Measurements from ENCODE around the gene CDH23. TPM values are rescaled to one million over a fixed set of nuclear protein-coding genes. Genes with fewer than 3 reads are reported as not detected.

CDH23 gene
- polyA plus RNA-seq, 2 donors, result 1.6 to 3.2 TPM

- H3K4me3 ChIP-seq (ENCODE audit: low read depth in 1 of 2, low read length in 2 of 2), result no peak overlapping the region
Measured at GRCh38 chr10:71641449-71641848, 244.7 kb downstream of the CDH23 start.

GRCh38 chr10:71641986-71642385 is 245.3 kb downstream of the CDH23 start:
- Histone ChIP-seq H3K36me3 (ENCODE audit: control insufficient read depth in 2 of 2, insufficient read depth in 2 of 2, low read length in 1 of 2) (no peaks in the 10 kb centered on the region), H3K27ac (ENCODE audit: low read depth in 2 of 2, low read length in 1 of 2) (no peak overlapping the region), H3K9me3 (ENCODE audit: control insufficient read depth in 2 of 2, insufficient read depth in 1 of 2, low read depth in 1 of 2, low read length in 1 of 2) (no peaks in the 10 kb centered on the region), H3K27me3 (ENCODE audit: control insufficient read depth in 1 of 2, insufficient read depth in 2 of 2, low read length in 2 of 2) (no peaks in the 10 kb centered on the region), H3K4me3 (ENCODE audit: low read depth in 1 of 2, low read length in 2 of 2) (no peak overlapping the region), H3K4me1 (ENCODE audit: control insufficient read depth in 2 of 2, insufficient read depth in 2 of 2, low read length in 1 of 2) (peaks cover 2 to 12% of the 10 kb centered on the region in 2 donors)
- WGBS, 2 donors, result 75 to 87% methylated on average over 5 of the region's 5 CpGs

More at GRCh38 chr10:71641449-71641848, 244.7 kb downstream of the CDH23 start:
- Histone ChIP-seq H3K4me1 (ENCODE audit: control insufficient read depth in 2 of 2, insufficient read depth in 2 of 2, low read length in 1 of 2) (peaks cover 2 to 12% of the 10 kb centered on the region in 2 donors), H3K36me3 (ENCODE audit: control insufficient read depth in 2 of 2, insufficient read depth in 2 of 2, low read length in 1 of 2) (no peaks in the 10 kb centered on the region), H3K27me3 (ENCODE audit: control insufficient read depth in 1 of 2, insufficient read depth in 2 of 2, low read length in 2 of 2) (no peaks in the 10 kb centered on the region), H3K27ac (ENCODE audit: low read depth in 2 of 2, low read length in 1 of 2) (no peak overlapping the region), H3K9me3 (ENCODE audit: control insufficient read depth in 2 of 2, insufficient read depth in 1 of 2, low read depth in 1 of 2, low read length in 1 of 2) (no peaks in the 10 kb centered on the region)
- 91 to 93% methylated on average over 7 of the region's 7 CpGs for WGBS, 2 donors

- Histone ChIP-seq H3K9me3 (ENCODE audit: control insufficient read depth in 2 of 2, insufficient read depth in 1 of 2, low read depth in 1 of 2, low read length in 1 of 2) (no peaks in the 10 kb centered on the region), H3K4me3 (ENCODE audit: low read depth in 1 of 2, low read length in 2 of 2) (no peak overlapping the region), H3K4me1 (ENCODE audit: control insufficient read depth in 2 of 2, insufficient read depth in 2 of 2, low read length in 1 of 2) (peaks cover 2 to 4% of the 10 kb centered on the region in 2 donors), H3K36me3 (ENCODE audit: control insufficient read depth in 2 of 2, insufficient read depth in 2 of 2, low read length in 1 of 2) (no peaks in the 10 kb centered on the region), H3K27me3 (ENCODE audit: control insufficient read depth in 1 of 2, insufficient read depth in 2 of 2, low read length in 2 of 2) (no peaks in the 10 kb centered on the region), H3K27ac (ENCODE audit: low read depth in 2 of 2, low read length in 1 of 2) (no peak overlapping the region)
- WGBS, 2 donors, result 88 to 90% methylated on average over 6 of the region's 6 CpGs
Measured at GRCh38 chr10:71643904-71644303, 247.2 kb downstream of the CDH23 start.

DNA sequence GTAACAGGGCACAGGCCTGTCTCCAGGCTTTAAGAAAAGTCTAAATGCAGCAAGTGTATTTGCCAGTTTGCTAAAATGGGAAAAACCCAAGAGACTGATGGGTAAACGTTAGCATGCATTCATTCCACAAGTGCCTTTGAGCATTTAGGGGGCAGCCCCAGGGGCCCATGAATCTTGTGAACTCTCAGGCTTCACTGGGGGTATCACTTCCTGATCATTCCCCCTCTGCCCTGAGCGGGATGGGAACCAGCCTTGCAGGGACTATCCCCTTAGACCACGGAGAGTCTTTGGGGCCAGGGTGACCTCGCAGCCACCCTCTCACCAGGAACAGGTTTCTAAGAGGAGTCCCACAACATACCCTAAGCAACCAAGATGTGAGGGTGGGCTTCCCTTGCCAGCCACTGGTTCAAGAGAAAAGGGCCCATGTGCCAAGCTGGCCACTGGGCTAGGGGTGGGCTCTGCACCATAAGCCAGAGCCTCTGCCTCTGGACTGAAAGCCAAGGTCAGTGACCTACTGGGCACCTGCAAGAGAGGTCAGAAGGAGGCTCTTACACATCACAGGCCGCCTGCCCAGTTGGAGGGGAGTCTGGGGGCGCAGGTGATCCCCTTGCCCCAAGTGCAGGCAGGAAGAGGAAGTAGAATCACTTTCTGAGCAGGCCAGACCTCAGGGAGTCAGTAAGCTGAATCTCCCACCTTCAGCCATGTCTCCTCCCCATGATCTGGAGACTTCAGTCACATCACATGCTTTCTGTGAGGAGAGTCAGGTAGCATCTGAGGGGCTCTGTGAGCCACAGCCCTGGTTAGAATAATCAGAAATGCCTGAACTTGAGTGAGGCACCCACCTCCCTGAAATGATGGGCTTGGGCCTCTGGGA is 247.8 kb downstream of the CDH23 start:
- 74 to 84% methylated on average over 6 of the region's 6 CpGs for WGBS, 2 donors
- H3K4me1 ChIP-seq (ENCODE audit: control insufficient read depth in 2 of 2, insufficient read depth in 2 of 2, low read length in 1 of 2), result peaks cover 0 to 5% of the 10 kb centered on the region in 2 donors

GRCh38 chr10:71645185-71645584 is 248.5 kb downstream of the CDH23 start:
- Histone ChIP-seq H3K9me3 (ENCODE audit: control insufficient read depth in 2 of 2, insufficient read depth in 1 of 2, low read depth in 1 of 2, low read length in 1 of 2) (no peaks in the 10 kb centered on the region), H3K36me3 (ENCODE audit: control insufficient read depth in 2 of 2, insufficient read depth in 2 of 2, low read length in 1 of 2) (no peaks in the 10 kb centered on the region), H3K27ac (ENCODE audit: low read depth in 2 of 2, low read length in 1 of 2) (no peak overlapping the region), H3K4me1 (ENCODE audit: control insufficient read depth in 2 of 2, insufficient read depth in 2 of 2, low read length in 1 of 2) (peaks cover 0 to 5% of the 10 kb centered on the region in 2 donors), H3K4me3 (ENCODE audit: low read depth in 1 of 2, low read length in 2 of 2) (no peak overlapping the region), H3K27me3 (ENCODE audit: control insufficient read depth in 1 of 2, insufficient read depth in 2 of 2, low read length in 2 of 2) (no peaks in the 10 kb centered on the region)
- WGBS, 2 donors, result 76 to 83% methylated on average over 6 of the region's 6 CpGs

More for the DNA sequence above, 247.8 kb downstream of the CDH23 start:
- H3K4me3 ChIP-seq (ENCODE audit: low read depth in 1 of 2, low read length in 2 of 2), result no peak overlapping the region
- no peak overlapping the region for H3K27ac ChIP-seq (ENCODE audit: low read depth in 2 of 2, low read length in 1 of 2)
- no peaks in the 10 kb centered on the region for H3K9me3 ChIP-seq (ENCODE audit: control insufficient read depth in 2 of 2, insufficient read depth in 1 of 2, low read depth in 1 of 2, low read length in 1 of 2)
- H3K27me3 ChIP-seq (ENCODE audit: control insufficient read depth in 1 of 2, insufficient read depth in 2 of 2, low read length in 2 of 2), result no peaks in the 10 kb centered on the region
- no peaks in the 10 kb centered on the region for H3K36me3 ChIP-seq (ENCODE audit: control insufficient read depth in 2 of 2, insufficient read depth in 2 of 2, low read length in 1 of 2)

- Histone ChIP-seq H3K27me3 (ENCODE audit: control insufficient read depth in 1 of 2, insufficient read depth in 2 of 2, low read length in 2 of 2) (no peaks in the 10 kb centered on the region), H3K9me3 (ENCODE audit: control insufficient read depth in 2 of 2, insufficient read depth in 1 of 2, low read depth in 1 of 2, low read length in 1 of 2) (no peaks in the 10 kb centered on the region), H3K4me3 (ENCODE audit: low read depth in 1 of 2, low read length in 2 of 2) (no peak overlapping the region), H3K27ac (ENCODE audit: low read depth in 2 of 2, low read length in 1 of 2) (no peak overlapping the region), H3K36me3 (ENCODE audit: control insufficient read depth in 2 of 2, insufficient read depth in 2 of 2, low read length in 1 of 2) (no peaks in the 10 kb centered on the region), H3K4me1 (ENCODE audit: control insufficient read depth in 2 of 2, insufficient read depth in 2 of 2, low read length in 1 of 2) (peaks cover 0 to 5% of the 10 kb centered on the region in 2 donors)
- 91 to 92% methylated on average over 6 of the region's 6 CpGs for WGBS, 2 donors
Measured at GRCh38 chr10:71646037-71646436, 249.3 kb downstream of the CDH23 start.

DNA sequence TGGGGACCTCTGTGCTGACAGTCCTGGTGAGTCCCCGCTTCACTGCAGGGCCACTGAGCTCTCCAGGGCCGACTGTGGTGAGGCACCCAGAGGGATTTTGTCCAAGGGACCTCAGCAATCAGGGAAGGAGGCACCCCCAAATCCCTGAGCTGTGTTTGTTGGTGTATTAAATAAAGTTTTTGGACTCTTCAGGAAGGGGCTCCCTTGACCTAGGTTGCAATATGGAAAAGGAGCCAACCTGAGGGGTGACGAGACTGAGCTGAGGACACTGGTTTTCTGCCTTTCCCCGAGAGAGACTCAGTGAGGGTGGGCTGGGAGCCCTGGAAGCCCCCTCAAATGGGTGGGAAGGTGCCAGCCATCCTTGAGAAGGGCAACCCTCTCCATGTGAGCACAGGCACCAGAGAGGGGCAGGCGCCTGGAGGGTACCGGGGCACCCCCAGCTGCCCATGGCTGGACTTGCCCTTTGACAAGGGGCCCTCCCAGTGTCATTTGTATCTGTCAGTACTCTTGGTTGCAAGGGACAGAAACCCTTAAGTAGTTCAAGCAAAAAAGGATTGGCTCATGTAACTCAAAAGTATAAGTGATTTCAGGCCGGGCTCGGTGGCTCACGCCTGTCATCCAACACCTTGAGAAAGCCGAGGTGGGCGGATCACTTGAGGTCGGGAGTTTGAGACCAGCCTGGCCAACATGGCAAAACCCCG is 250.0 kb downstream of the CDH23 start:
- H3K9me3 ChIP-seq (ENCODE audit: control insufficient read depth in 2 of 2, insufficient read depth in 1 of 2, low read depth in 1 of 2, low read length in 1 of 2), result no peaks in the 10 kb centered on the region
- 80 to 85% methylated on average over 13 of the region's 13 CpGs for WGBS, 2 donors
- H3K4me1 ChIP-seq (ENCODE audit: control insufficient read depth in 2 of 2, insufficient read depth in 2 of 2, low read length in 1 of 2), result peaks cover 0 to 5% of the 10 kb centered on the region in 2 donors
- H3K27me3 ChIP-seq (ENCODE audit: control insufficient read depth in 1 of 2, insufficient read depth in 2 of 2, low read length in 2 of 2), result no peaks in the 10 kb centered on the region
- no peak overlapping the region for H3K27ac ChIP-seq (ENCODE audit: low read depth in 2 of 2, low read length in 1 of 2)
- no peaks in the 10 kb centered on the region for H3K36me3 ChIP-seq (ENCODE audit: control insufficient read depth in 2 of 2, insufficient read depth in 2 of 2, low read length in 1 of 2)
- no peak overlapping the region for H3K4me3 ChIP-seq (ENCODE audit: low read depth in 1 of 2, low read length in 2 of 2)

DNA sequence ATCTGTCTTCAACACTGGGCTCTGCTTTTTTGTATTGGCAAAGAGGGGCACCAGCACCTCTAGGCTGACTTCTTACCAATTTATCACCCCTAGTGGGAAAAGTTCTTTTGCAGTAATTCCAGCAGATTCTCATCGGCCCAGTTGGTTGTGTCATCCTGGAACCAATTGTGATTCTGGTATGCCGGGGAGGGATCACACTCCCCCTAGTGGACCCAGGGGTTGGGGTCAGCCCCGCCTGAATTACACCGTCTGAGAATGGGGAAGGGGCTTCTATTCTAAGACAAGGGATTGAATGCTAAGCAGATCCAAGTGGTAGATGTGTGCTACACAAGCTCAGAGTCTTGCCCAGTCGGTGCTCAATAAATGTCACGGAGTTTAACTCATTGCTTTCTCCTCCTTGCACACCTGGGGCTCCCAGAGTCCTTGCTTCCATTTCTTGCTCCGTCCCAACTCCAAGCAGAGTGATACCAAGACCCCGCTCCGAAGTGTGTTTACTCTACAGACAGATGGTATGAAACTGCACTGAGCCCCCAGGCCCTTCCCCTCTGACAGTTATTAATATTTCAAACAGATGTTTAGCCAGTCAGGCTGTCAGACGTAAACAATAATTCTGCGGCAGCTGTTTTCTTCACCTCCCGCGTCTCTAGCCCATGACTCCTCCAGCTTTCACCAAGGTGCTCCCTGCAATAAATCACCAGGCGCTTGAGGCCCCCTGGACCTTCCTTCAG is 251.0 kb downstream of the CDH23 start:
- H3K4me3 ChIP-seq (ENCODE audit: low read depth in 1 of 2, low read length in 2 of 2), result no peak overlapping the region
- WGBS, 2 donors, result 54 to 64% methylated on average over 14 of the region's 14 CpGs
- no peaks in the 10 kb centered on the region for H3K27me3 ChIP-seq (ENCODE audit: control insufficient read depth in 1 of 2, insufficient read depth in 2 of 2, low read length in 2 of 2)
- peaks cover 0 to 5% of the 10 kb centered on the region in 2 donors for H3K4me1 ChIP-seq (ENCODE audit: control insufficient read depth in 2 of 2, insufficient read depth in 2 of 2, low read length in 1 of 2)
- no peaks in the 10 kb centered on the region for H3K9me3 ChIP-seq (ENCODE audit: control insufficient read depth in 2 of 2, insufficient read depth in 1 of 2, low read depth in 1 of 2, low read length in 1 of 2)
- no peak overlapping the region for H3K27ac ChIP-seq (ENCODE audit: low read depth in 2 of 2, low read length in 1 of 2)
- H3K36me3 ChIP-seq (ENCODE audit: control insufficient read depth in 2 of 2, insufficient read depth in 2 of 2, low read length in 1 of 2), result no peaks in the 10 kb centered on the region

DNA sequence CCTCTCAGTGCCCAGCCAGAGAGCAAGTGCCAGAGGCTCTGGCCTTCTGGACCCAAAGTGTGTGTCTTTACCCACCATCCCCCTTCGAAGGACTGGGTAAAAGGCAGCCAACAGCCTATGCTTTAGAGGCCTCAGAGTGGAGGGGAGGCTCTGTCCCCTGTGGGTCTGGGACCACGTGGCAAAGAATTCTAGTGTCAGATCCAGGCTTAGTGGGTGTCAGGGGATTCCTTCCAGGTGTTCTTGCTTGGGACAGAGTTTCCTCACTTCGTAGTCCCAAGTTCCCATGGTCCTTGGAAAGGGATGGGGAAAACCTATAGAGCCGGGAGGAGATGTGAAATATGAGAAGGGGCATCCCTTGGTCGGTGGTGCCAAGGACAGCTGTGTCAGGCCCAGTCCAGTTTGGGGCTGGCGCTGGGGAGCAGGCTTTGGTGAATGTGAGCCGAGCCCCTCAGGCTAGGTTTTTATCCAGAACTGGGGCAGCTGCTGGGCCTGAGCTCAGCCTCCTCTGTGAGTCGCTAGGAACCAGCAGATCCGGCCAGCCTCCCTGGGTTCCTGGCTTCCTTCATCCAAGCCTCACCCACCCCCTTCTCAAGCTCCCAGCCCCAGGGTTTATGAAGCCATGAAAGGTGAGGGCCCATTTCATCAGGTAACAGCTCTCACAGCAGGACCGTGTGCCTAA is 251.7 kb downstream of the CDH23 start:
- no peak overlapping the region for H3K27ac ChIP-seq (ENCODE audit: low read depth in 2 of 2, low read length in 1 of 2)
- H3K36me3 ChIP-seq (ENCODE audit: control insufficient read depth in 2 of 2, insufficient read depth in 2 of 2, low read length in 1 of 2), result no peaks in the 10 kb centered on the region
- H3K4me3 ChIP-seq (ENCODE audit: low read depth in 1 of 2, low read length in 2 of 2), result no peak overlapping the region
- whole genome bisulfite sequencing, 2 donors, result 64 to 75% methylated on average over 10 of the region's 10 CpGs
- no peaks in the 10 kb centered on the region for H3K27me3 ChIP-seq (ENCODE audit: control insufficient read depth in 1 of 2, insufficient read depth in 2 of 2, low read length in 2 of 2)
- peaks cover 0 to 5% of the 10 kb centered on the region in 2 donors for H3K4me1 ChIP-seq (ENCODE audit: control insufficient read depth in 2 of 2, insufficient read depth in 2 of 2, low read length in 1 of 2)
- no peaks in the 10 kb centered on the region for H3K9me3 ChIP-seq (ENCODE audit: control insufficient read depth in 2 of 2, insufficient read depth in 1 of 2, low read depth in 1 of 2, low read length in 1 of 2)

Data from esophagus (tissue), 2 donors.